OCI-LY7 (cell line): Measurements from ENCODE around the gene TLE4. TPM values are rescaled to one million over a fixed set of nuclear protein-coding genes. Genes with fewer than 3 reads are reported as not detected.
A peak's percentile ranks its signal among the peaks of the same experiment; 100 is the strongest.

Experiments
- BruUV-seq: library from RNA; stranded (reverse); fragments of 400-500 nt; replicated peaks from 2 replicates; lab custom pipeline; 2021; lab: Mats Ljungman, UMichigan
- CTCF ChIA-PET: fragments of 300-600 bp; sonication (Branson Sonifier 250); formaldehyde crosslinking; loops from one replicate; lab custom pipeline; 2022; ENCODE audit warnings: antibody characterized with exemption; ENCODE audit not compliant: unreplicated experiment; lab: Charles Lee
- POLR2A ChIA-PET: fragments of 300-600 bp; sonication (Branson Sonifier 250); formaldehyde crosslinking; loops from one replicate; lab custom pipeline; 2022; ENCODE audit warnings: antibody characterized with exemption; lab: Charles Lee
- DNase-seq: peaks from one replicate; pipeline ENCODE4 v3.0.0-alpha.2; 2015; ENCODE audit warnings: low spot score
- H2AFZ ChIP-seq: fragments of 200-600 bp; sonication (generic), shearing (Covaris generic); 2 replicates; pipeline ENCODE4 v1.6.1; 2014; ENCODE audit warnings: mild to moderate bottlenecking, antibody characterized with exemption, low read length, moderate library complexity
- H3K27ac ChIP-seq: fragments of 200-600 bp; sonication (generic); 2 replicates; pipeline ENCODE4 v1.5.1; 2014; ENCODE audit warnings: mixed run types, low read depth, mild to moderate bottlenecking, moderate library complexity, low read length, inconsistent platforms; ENCODE audit not compliant: poor library complexity, severe bottlenecking
- H3K36me3 ChIP-seq: fragments of 200-600 bp; sonication (generic); 2 replicates; pipeline ENCODE4 v1.6.1; 2014; ENCODE audit warnings: mild to moderate bottlenecking, antibody characterized with exemption, low read length, moderate library complexity, mixed read lengths; ENCODE audit not compliant: insufficient read depth
- H3K4me1 ChIP-seq: fragments of 200-600 bp; sonication (generic); 2 replicates; pipeline ENCODE4 v1.5.1; 2014; ENCODE audit warnings: mild to moderate bottlenecking, low read length; ENCODE audit not compliant: insufficient read depth, poor library complexity, severe bottlenecking
- H3K4me2 ChIP-seq: fragments of 200-600 bp; sonication (generic); 2 replicates; pipeline ENCODE4 v1.6.1; 2014; ENCODE audit warnings: mild to moderate bottlenecking, low read length
- H3K4me3 ChIP-seq: fragments of 200-600 bp; sonication (generic); 2 replicates; pipeline ENCODE4 v1.5.1; 2014; ENCODE audit warnings: mild to moderate bottlenecking, low read depth, low read length; ENCODE audit not compliant: poor library complexity, severe bottlenecking
- H3K79me2 ChIP-seq: fragments of 200-600 bp; sonication (generic); 2 replicates; pipeline ENCODE4 v1.6.1; 2016; ENCODE audit warnings: low read depth, mild to moderate bottlenecking, low read length, moderate library complexity, mixed read lengths; ENCODE audit not compliant: insufficient read depth
- H3K9me2 ChIP-seq: fragments of 200-600 bp; sonication (generic); 2 replicates; pipeline ENCODE4 v1.6.1; 2016; ENCODE audit warnings: mild to moderate bottlenecking, low read length, mixed read lengths; ENCODE audit not compliant: insufficient read depth
- H3K9me3 ChIP-seq: fragments of 200-600 bp; sonication (generic); 2 replicates; pipeline ENCODE4 v1.6.1; 2014; ENCODE audit warnings: mild to moderate bottlenecking, mixed run types, low read length, mixed read lengths
- H4K20me1 ChIP-seq: fragments of 200-600 bp; sonication (generic); 2 replicates; pipeline ENCODE4 v1.6.1; 2014; ENCODE audit warnings: mild to moderate bottlenecking, antibody characterized with exemption, low read length, moderate library complexity, mixed read lengths; ENCODE audit not compliant: insufficient read depth
- EZH2phosphoT487 ChIP-seq: fragments of 200-600 bp; sonication (generic); IDR thresholded peaks from 2 replicates; pipeline ENCODE4 v1.6.1; 2018; ENCODE audit warnings: low read depth, borderline replicate concordance, mild to moderate bottlenecking, mixed run types, antibody characterized with exemption, low read length, moderate library complexity, mixed read lengths
- intact Hi-C: fragments of 100-400 bp; cut with micrococcal nuclease; formaldehyde crosslinking; loops from one replicate; pipeline ENCODE4 v1.10.0; 2022; ENCODE audit not compliant: unreplicated experiment
- total RNA-seq, 2 experiments: library from RNA; depleted of rRNA in 1 of 2; stranded (reverse); fragments of >200 nt in 1 of 2; shearing (Covaris generic) in 1 of 2; gene quantifications; 2 replicates each; pipeline ENCODE4 v1.2.3, GENCODE V29; 2014 to 2022
- TF ChIP-seq, protein P1 (sequence below): fragments of 200-600 bp; sonication (generic); conservative IDR thresholded peaks from 2 replicates; pipeline ENCODE4 v1.5.1; 2014; ENCODE audit warnings: mild to moderate bottlenecking, antibody characterized with exemption, low read length, moderate library complexity, mixed read lengths

Gene TLE4
- total RNA-seq, 2 experiments from 2014 or later = 36.7 to 41.7 TPM

DNA sequence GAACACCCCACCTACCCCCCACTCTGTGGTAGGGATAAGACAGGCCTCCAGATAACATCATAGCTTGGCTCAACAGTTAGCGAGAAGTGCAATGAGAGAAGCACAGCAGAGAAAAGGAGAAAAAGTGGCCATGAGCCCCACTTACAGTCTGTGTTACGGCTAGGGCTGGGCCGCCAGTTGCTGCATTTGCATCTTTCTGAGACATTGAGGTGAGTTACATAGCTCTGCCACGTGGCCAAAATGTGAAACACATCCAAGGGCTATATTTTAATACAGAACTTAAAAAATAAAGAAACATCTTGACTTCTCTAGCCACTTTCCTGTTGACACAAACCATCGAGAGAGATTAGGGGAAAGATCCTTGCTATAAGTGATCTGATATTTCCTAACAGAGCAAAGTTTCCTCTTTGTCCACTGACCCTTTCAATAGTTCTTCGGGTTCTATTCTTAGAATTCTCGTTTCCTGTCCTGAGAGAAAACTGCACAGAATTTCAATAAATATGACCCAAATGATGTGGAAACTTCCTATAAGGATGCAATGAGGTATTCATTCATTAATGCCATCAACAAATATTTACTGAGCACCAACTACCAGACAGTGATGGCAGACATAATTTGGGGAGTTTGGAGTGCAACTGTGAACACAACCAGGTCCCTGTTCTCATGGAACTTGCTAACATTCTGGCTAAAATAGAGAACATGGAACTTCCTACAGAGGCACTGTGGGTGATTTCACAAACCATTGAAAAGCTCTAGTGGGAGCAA is 3.2 kb upstream of the TLE4 start:
- H2AFZ ChIP-seq = peak overlapping the region; percentile 53; the same call in 1 of the 2 replicates
- peak overlapping the region; percentile 41 for H3K27ac ChIP-seq
- peak; percentile 63 for DNase-seq
- peak overlapping the region; percentile 11 for H3K4me3 ChIP-seq
- CTCF ChIA-PET = no interaction called here
- no peaks in the 10 kb centered on the region for H3K9me2 ChIP-seq
- H3K36me3 ChIP-seq = no peaks in the 10 kb centered on the region; the same call in 1 of the 2 replicates
- peaks cover 3% of the 10 kb centered on the region; the same call in 1 of the 2 replicates for H3K79me2 ChIP-seq
- peak overlapping the region; percentile 47 for H3K4me2 ChIP-seq
- TF ChIP-seq, protein P1, sequence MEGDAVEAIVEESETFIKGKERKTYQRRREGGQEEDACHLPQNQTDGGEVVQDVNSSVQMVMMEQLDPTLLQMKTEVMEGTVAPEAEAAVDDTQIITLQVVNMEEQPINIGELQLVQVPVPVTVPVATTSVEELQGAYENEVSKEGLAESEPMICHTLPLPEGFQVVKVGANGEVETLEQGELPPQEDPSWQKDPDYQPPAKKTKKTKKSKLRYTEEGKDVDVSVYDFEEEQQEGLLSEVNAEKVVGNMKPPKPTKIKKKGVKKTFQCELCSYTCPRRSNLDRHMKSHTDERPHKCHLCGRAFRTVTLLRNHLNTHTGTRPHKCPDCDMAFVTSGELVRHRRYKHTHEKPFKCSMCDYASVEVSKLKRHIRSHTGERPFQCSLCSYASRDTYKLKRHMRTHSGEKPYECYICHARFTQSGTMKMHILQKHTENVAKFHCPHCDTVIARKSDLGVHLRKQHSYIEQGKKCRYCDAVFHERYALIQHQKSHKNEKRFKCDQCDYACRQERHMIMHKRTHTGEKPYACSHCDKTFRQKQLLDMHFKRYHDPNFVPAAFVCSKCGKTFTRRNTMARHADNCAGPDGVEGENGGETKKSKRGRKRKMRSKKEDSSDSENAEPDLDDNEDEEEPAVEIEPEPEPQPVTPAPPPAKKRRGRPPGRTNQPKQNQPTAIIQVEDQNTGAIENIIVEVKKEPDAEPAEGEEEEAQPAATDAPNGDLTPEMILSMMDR = peak; percentile 39; the same call in 1 of the 2 replicates
- TF ChIP-seq EZH2phosphoT487 = no peak
- peaks cover 25% of the 10 kb centered on the region for H3K4me1 ChIP-seq
- BruUV-seq = no TSS peak
- H4K20me1 ChIP-seq = no peaks in the 10 kb centered on the region
- POLR2A ChIA-PET = interaction anchor here (0.6 to 1.7 kb wide), 3 partner anchors 10 to 544 kb away, joined by 3 to 9 read pairs (median 6); no protein-coding TSS in a partner anchor
- no peaks in the 10 kb centered on the region for H3K9me3 ChIP-seq
- intact Hi-C loops = no loop called here

DNA sequence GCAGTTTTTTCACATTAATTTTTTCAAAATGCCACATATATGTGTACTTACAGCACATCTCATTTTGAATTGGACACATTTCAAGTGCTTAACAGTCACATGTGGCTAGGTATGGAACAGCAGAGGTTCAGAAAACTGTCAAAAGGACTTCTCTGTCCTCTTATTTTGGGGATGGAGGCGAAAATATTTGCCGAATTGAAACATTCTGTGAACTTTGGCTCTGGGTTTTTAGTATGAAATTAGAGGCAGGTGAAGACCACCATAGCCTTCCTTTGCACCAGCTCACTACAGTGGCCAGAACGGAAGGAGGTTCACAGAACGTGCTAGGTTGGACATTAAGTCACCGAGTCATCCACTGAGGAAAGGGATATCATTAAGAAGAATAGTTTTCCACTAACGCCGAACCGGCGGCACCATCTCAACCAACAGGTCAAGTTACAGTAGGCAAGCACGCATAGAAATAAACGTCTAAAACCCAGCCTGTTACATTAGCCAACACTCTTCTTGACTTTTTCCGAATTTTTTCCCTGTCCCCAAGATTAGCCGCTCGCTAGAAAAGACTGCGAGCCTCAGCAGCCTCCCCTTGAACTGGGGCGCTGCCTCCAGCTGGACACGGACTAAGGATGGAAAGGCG is 1.8 kb upstream of the TLE4 start:
- BruUV-seq = no TSS peak
- ChIA-PET CTCF (no interaction called here), POLR2A (interaction anchor here (0.6 to 1.0 kb wide), 6 partner anchors 11 to 629 kb away, joined by 3 to 6 read pairs (median 4); no protein-coding TSS in a partner anchor)
- Histone ChIP-seq H3K79me2 (peaks cover 17% of the 10 kb centered on the region; the same call in 1 of the 2 replicates), H3K4me2 (peak overlapping the region; percentile 79), H3K9me3 (no peaks in the 10 kb centered on the region), H3K27ac (peak overlapping the region; percentile 84), H3K36me3 (no peaks in the 10 kb centered on the region; the same call in 1 of the 2 replicates), H3K4me1 (peaks cover 37% of the 10 kb centered on the region), H2AFZ (peak overlapping the region; percentile 76; the same call in 1 of the 2 replicates), H3K4me3 (peak overlapping the region; percentile 83), H3K9me2 (no peaks in the 10 kb centered on the region), H4K20me1 (peaks cover 14% of the 10 kb centered on the region)
- peak; percentile 27 for DNase-seq
- TF ChIP-seq, protein P1 = no peak
- no peak for TF ChIP-seq EZH2phosphoT487
- intact Hi-C loops = loop anchor here (2.0 to 10.0 kb wide), 2 partner anchors 245 to 299 kb away; no protein-coding TSS in a partner anchor
